Activated T-helper 2 cell treated with anti-CD3 and anti-CD28 coated beads, Interferon-gamma antibody, Interleukin-2, Interleukin-4, amounts not matched to agents 10 μg/mL and 5 μg/mL and 100 μg/mL, durations not matched to agents 14 hours and 24 hours and 36 hours (primary cell): ENCODE results near the gene SORCS2. TPM values are rescaled to one million over a fixed set of nuclear protein-coding genes. Genes with fewer than 3 reads are reported as not detected.

Experiments used
- DNase-seq: peaks from one replicate; pipeline ENCODE4 v3.0.0; 2021; ENCODE audit warnings: low spot score
- H3K27ac Mint-ChIP-seq: one replicate; pipeline ENCODE4 v1.8.0; 2021; ENCODE audit warnings: mixed read lengths
- H3K27me3 Mint-ChIP-seq: one replicate; pipeline ENCODE4 v1.8.0; 2021; ENCODE audit warnings: low read depth, mixed read lengths
- H3K36me3 Mint-ChIP-seq: one replicate; pipeline ENCODE4 v1.8.0; 2021; ENCODE audit warnings: low read depth, mixed read lengths
- H3K4me1 Mint-ChIP-seq: one replicate; pipeline ENCODE4 v1.8.0; 2021; ENCODE audit warnings: low read depth, mixed read lengths
- H3K4me3 Mint-ChIP-seq: one replicate; pipeline ENCODE4 v1.8.0; 2021; ENCODE audit warnings: low read depth, mild to moderate bottlenecking, moderate library complexity, mixed read lengths
- H3K9me3 Mint-ChIP-seq: one replicate; pipeline ENCODE4 v1.8.0; 2021; ENCODE audit warnings: mixed read lengths
- intact Hi-C: fragments of 100-400 bp; cut with micrococcal nuclease; formaldehyde crosslinking; loops from one replicate; pipeline ENCODE4 v1.15.1; 2023
- total RNA-seq: library from RNA; stranded (reverse); gene quantifications from 2 replicates; pipeline ENCODE4 v1.2.3, GENCODE V29; 2022

Gene SORCS2
- total RNA-seq, 1 donor from 2014 or later, result 0.02 TPM

DNA sequence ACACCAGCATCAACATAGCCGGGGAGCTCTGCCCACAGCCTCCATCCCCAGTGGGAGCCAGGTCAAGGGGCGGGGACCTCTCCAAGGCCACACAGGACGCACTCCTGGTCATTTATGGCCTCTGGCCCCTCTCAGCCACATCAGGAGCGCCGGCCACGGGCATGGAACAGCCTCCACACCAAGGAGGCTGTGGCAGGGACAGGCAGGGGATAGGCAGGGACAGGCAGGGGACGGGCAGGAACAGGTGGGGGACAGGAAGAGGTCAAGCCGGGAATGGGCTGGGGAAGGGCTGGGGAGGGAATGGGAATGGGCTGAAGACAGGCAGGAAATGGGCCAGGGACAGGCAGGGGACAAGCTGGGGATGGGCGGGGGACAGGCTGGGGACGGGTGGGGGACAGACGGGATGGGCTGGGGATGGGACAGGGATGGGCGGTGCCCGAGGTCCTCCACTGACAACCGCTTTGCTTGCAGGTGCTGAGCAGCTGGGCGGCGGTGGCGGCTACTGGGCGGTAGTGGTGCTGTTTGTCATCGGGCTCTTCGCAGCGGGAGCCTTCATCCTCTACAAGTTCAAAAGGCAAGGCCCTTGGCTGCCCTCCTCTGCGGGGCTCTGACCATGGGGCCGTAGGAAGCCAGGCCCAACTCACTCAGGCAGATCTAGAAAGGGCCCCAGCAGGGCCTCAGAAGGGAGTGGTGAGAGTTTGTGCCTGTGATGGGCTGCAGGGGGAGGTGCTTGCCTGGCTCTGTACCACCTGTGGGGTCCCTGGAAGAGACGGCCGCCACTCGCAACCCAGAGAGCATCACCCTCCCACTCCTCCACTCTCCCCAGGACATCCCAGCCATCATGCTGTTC, 541.7 kb downstream of the SORCS2 start:
- Mint-ChIP-seq H3K36me3 (no peaks in the 10 kb centered on the region), H3K27ac (no peak overlapping the region), H3K4me3 (no peak overlapping the region), H3K27me3 (no peaks in the 10 kb centered on the region), H3K9me3 (no peaks in the 10 kb centered on the region), H3K4me1 (no peaks in the 10 kb centered on the region)
- no peak for DNase-seq
- intact Hi-C loops, result no loop called here

GRCh38 chr4:7734651-7735260, 542.4 kb downstream of the SORCS2 start:
- no peak for DNase-seq
- Mint-ChIP-seq H3K4me1 (no peaks in the 10 kb centered on the region), H3K9me3 (no peaks in the 10 kb centered on the region), H3K4me3 (no peak overlapping the region), H3K27ac (no peak overlapping the region), H3K36me3 (no peaks in the 10 kb centered on the region), H3K27me3 (no peaks in the 10 kb centered on the region)
- intact Hi-C loops, result no loop called here

- Mint-ChIP-seq H3K4me3 (no peak overlapping the region), H3K9me3 (no peaks in the 10 kb centered on the region), H3K4me1 (no peaks in the 10 kb centered on the region), H3K27me3 (no peaks in the 10 kb centered on the region), H3K36me3 (no peaks in the 10 kb centered on the region), H3K27ac (no peak overlapping the region)
- no peak for DNase-seq
- intact Hi-C loops, result no loop called here
Measured at GRCh38 chr4:7735395-7735794, 543.1 kb downstream of the SORCS2 start.

DNA sequence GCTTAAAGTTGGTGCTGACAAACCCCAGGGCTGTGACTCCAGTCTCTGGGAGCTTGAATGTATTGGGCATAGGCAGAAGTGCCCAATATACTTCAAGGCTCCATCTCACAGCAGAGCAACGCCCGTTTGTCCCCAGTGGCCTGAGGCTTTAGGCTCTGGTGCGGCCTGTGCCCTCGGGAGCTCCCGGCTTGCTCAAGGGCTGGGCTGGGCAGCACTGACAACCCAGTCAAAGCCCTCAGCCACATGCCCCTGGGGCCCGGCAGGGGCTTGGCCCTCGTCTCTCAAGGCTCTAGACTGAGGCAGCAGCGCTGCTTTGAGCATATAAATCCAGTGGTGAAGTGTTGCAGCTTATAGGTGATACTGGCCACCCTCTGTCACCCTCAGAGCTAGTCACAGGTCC, 543.6 kb downstream of the SORCS2 start:
- Mint-ChIP-seq H3K4me1 (no peaks in the 10 kb centered on the region), H3K36me3 (no peaks in the 10 kb centered on the region), H3K27me3 (no peaks in the 10 kb centered on the region), H3K27ac (no peak overlapping the region), H3K9me3 (no peaks in the 10 kb centered on the region), H3K4me3 (no peak overlapping the region)
- DNase-seq, result no peak
- intact Hi-C loops, result no loop called here

DNA sequence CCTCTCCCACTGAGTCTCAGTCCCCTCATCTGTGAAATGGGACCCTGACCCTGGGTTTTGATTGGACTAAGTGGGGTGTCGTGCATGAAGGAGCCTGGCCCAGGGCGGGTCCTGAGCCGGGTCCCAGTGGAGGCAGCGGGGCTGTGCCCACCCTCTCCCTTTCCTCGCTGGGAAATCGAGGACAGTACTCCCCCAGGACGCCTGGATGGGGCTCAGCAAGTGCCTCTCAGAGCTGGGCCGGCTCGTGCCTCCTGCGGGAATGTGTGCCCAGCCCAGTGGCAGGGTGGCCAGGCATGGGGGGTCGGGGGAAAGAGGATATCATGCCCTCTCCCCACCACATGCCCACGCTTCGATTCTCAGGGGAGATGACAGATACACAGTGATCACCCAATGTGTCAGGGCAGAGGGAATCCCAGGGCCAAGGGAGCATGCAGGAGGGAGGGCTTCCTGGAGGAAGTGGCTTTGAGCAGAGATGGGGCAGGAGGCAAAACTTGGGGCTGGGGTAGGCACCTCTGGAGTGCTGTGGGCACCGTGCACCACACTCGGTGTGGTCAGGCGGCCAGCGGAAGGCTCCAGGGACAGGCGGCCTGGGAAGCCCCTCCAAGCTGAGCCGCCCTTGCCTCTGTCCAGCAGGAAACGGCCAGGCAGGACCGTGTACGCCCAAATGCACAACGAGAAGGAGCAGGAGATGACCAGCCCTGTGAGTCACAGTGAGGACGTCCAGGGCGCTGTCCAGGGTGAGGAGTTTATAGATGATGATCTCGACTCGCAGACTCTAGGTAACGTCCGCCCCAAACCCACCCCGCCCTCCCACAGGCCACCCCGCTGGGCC, 544.3 kb downstream of the SORCS2 start:
- no peaks in the 10 kb centered on the region for H3K36me3 Mint-ChIP-seq
- intact Hi-C loops, result no loop called here
- H3K4me1 Mint-ChIP-seq, result no peaks in the 10 kb centered on the region
- H3K9me3 Mint-ChIP-seq, result no peaks in the 10 kb centered on the region
- no peaks in the 10 kb centered on the region for H3K27me3 Mint-ChIP-seq
- H3K4me3 Mint-ChIP-seq, result no peak overlapping the region
- H3K27ac Mint-ChIP-seq, result no peak overlapping the region
- DNase-seq, result no peak

DNA sequence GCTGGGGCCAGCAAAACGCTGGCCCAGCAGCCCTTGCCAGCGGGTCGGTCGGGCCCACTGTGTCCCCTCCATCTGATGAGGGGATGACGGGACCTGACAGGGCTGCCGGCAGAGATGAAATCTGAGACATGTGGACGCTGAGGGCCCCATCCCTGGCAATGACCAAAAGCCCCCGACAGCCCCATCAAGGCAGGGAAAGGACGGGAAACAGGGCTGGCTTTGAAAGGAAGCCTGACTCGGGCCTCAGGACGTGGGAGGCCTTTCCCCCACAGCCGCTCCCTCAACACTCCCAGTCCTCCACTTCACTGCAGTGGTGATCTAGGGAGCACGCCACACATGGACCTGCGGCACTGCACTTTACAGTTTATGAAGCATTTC, 544.9 kb downstream of the SORCS2 start:
- no peak overlapping the region for H3K27ac Mint-ChIP-seq

GRCh38 chr4:7737752-7738457, 545.6 kb downstream of the SORCS2 start:
- intact Hi-C loops, result no loop called here
- DNase-seq, result no peak
- Mint-ChIP-seq H3K36me3 (no peaks in the 10 kb centered on the region), H3K4me3 (no peak overlapping the region), H3K4me1 (no peaks in the 10 kb centered on the region), H3K27me3 (no peaks in the 10 kb centered on the region), H3K27ac (no peak overlapping the region), H3K9me3 (no peaks in the 10 kb centered on the region)

More for the DNA sequence above, 544.9 kb downstream of the SORCS2 start:
- no peaks in the 10 kb centered on the region for H3K36me3 Mint-ChIP-seq
- H3K9me3 Mint-ChIP-seq, result no peaks in the 10 kb centered on the region
- H3K4me3 Mint-ChIP-seq, result no peak overlapping the region
- intact Hi-C loops, result no loop called here
- H3K27me3 Mint-ChIP-seq, result no peaks in the 10 kb centered on the region
- no peak for DNase-seq
- no peaks in the 10 kb centered on the region for H3K4me1 Mint-ChIP-seq

DNA sequence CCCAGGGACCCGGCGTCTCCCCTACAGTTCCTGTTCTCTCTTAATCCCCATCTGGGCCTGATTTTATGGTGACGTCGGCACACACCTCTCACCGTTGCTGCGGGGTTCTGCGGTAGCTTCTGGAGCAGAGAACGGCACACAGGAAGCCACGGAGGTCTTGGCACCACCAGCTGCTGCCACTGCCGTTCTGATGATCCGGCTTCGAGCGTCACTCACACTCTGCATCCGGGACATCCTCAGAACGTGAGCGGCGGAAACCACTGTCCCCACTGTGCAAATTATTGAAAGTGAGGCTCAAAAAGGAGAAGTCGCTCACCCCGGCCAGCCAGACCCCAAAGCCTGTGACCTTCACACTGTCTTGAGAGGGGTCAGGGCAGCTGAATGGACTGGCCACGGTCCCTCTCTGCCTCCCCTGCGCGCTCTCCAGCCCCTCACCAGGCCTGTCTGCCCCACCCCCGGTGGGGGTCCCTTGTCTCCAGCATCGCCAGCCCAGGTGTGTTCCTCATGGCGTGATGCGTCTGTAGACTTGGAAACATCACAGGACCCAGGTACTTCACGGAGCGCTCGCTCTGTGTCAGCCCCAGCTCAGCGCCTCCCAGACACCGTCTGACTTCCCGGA, 546.2 kb downstream of the SORCS2 start:
- no peak overlapping the region for H3K27ac Mint-ChIP-seq
- H3K27me3 Mint-ChIP-seq, result no peaks in the 10 kb centered on the region

GRCh38 chr4:7739077-7739917, 547.0 kb downstream of the SORCS2 start:
- no peaks in the 10 kb centered on the region for H3K27me3 Mint-ChIP-seq
- H3K4me1 Mint-ChIP-seq, result no peaks in the 10 kb centered on the region
- no peak overlapping the region for H3K4me3 Mint-ChIP-seq
- no peak overlapping the region for H3K27ac Mint-ChIP-seq
- H3K36me3 Mint-ChIP-seq, result no peaks in the 10 kb centered on the region
- intact Hi-C loops, result no loop called here
- DNase-seq, result no peak
- no peaks in the 10 kb centered on the region for H3K9me3 Mint-ChIP-seq

More for the DNA sequence above, 546.2 kb downstream of the SORCS2 start:
- Mint-ChIP-seq H3K4me1 (no peaks in the 10 kb centered on the region), H3K4me3 (no peak overlapping the region), H3K36me3 (no peaks in the 10 kb centered on the region), H3K9me3 (no peaks in the 10 kb centered on the region)
- intact Hi-C loops, result no loop called here
- DNase-seq, result no peak

DNA sequence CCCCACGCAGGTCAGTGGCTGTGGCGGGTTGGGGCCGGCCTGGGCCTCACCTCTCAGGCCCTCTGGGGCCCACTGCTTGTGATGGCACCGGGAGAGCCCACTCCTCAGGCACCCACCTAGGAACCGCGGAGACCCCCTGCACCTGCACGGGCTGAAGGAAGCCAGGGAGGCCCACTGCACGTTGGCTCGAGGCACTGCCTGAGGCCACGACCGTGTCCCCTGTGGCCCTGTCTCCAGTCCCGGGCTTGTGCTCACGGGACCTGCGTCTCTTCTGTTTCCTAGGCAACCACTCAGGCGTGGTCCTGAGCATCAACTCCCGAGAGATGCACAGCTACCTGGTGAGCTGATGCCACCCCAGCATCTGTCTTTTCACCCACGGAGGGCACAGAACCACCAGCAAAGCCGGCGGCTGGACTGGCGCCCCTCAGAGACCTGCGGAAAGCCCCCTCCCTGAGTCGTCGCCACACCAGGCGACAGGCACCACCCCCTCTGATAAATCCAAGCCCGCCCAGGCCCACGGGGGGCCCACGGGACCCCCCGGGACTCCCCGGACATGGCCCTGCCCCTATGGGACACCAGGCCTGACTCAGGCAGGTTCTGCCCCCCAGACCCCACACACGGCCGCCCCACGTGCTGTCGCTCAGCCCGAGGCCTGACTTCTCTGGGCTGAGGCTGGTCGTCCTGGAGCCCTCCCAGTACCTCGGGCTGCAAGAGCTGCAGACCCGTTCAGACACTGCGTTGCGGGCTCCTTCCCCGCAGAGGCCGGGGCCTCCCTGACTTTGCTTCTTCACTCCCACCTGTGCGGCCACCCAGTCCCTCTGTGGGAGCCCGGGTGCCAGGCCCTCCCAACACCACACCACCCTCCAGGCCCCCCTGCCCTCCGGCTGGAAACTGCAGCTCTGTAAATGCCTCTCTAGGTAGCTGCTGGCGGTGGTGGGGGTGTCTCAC, 547.9 kb downstream of the SORCS2 start:
- intact Hi-C loops, result no loop called here
- Mint-ChIP-seq H3K4me1 (no peaks in the 10 kb centered on the region), H3K9me3 (no peaks in the 10 kb centered on the region), H3K36me3 (no peaks in the 10 kb centered on the region), H3K27me3 (no peaks in the 10 kb centered on the region), H3K4me3 (no peak overlapping the region), H3K27ac (no peak overlapping the region)
- DNase-seq, result no peak
